ENCODE results near the gene IL1RAP.
A peak's percentile ranks its signal among the peaks of the same experiment; 100 is the strongest.
"Not testable (repeated sequence)": the region's sequence is repeated elsewhere in the genome, so short reads cannot be mapped to it uniquely, and the experiment has no call there.

The IL1RAP gene

GRCh38 chr3:190617185-190617584 is 103.3 kb downstream of the IL1RAP start:
- DNase-seq = no peak

GRCh38 chr3:190618330-190619030 is 104.6 kb downstream of the IL1RAP start:
- DNase-seq = no peak

GRCh38 chr3:190619353-190619752 is 105.5 kb downstream of the IL1RAP start:
- DNase-seq = no peak

- DNase-seq = no peak
Measured at GRCh38 chr3:190619761-190620160, 105.9 kb downstream of the IL1RAP start.

GRCh38 chr3:190620886-190621608 is 107.2 kb downstream of the IL1RAP start:
- no peak for DNase-seq

GRCh38 chr3:190621927-190622326 is 108.0 kb downstream of the IL1RAP start:
- DNase-seq = no peak

GRCh38 chr3:190624282-190624681 is 110.4 kb downstream of the IL1RAP start:
- no peak for DNase-seq

GRCh38 chr3:190626951-190627620 is 113.2 kb downstream of the IL1RAP start:
- DNase-seq = no peak

GRCh38 chr3:190629088-190629487 is 115.2 kb downstream of the IL1RAP start:
- DNase-seq = no peak

GRCh38 chr3:190631295-190631694 is 117.4 kb downstream of the IL1RAP start:
- DNase-seq = no peak

GRCh38 chr3:190641564-190641963 is 127.7 kb downstream of the IL1RAP start:
- DNase-seq = no peak

GRCh38 chr3:190642016-190642415 is 128.1 kb downstream of the IL1RAP start:
- DNase-seq = peak; percentile 31 to 68

GRCh38 chr3:190644035-190644434 is 130.2 kb downstream of the IL1RAP start:
- DNase-seq = no peak

- DNase-seq = no peak
Measured at GRCh38 chr3:190644766-190645165, 130.9 kb downstream of the IL1RAP start.

- no peak for DNase-seq
Measured at GRCh38 chr3:190645932-190646460, 132.1 kb downstream of the IL1RAP start.

- DNase-seq = no peak
Measured at GRCh38 chr3:190646996-190647395, 133.1 kb downstream of the IL1RAP start.

GRCh38 chr3:190655933-190656332 is 142.0 kb downstream of the IL1RAP start:
- no peak for DNase-seq

GRCh38 chr3:190658106-190658505 is 144.2 kb downstream of the IL1RAP start:
- DNase-seq = no peak

GRCh38 chr3:190666821-190667220 is 152.9 kb downstream of the IL1RAP start:
- DNase-seq = peak; percentile 79 to 95

- DNase-seq = no peak
Measured at GRCh38 chr3:190671658-190672057, 157.8 kb downstream of the IL1RAP start.

- DNase-seq = no peak
Measured at GRCh38 chr3:190673148-190673547, 159.3 kb downstream of the IL1RAP start.

GRCh38 chr3:190676481-190676880 is 162.6 kb downstream of the IL1RAP start:
- DNase-seq = no peak

- no peak for DNase-seq
Measured at GRCh38 chr3:190677001-190677400, 163.1 kb downstream of the IL1RAP start.

GRCh38 chr3:190677868-190678267 is 164.0 kb downstream of the IL1RAP start:
- DNase-seq = not testable (repeated sequence)
